Measurements from ENCODE around the gene NAT8.

DNA sequence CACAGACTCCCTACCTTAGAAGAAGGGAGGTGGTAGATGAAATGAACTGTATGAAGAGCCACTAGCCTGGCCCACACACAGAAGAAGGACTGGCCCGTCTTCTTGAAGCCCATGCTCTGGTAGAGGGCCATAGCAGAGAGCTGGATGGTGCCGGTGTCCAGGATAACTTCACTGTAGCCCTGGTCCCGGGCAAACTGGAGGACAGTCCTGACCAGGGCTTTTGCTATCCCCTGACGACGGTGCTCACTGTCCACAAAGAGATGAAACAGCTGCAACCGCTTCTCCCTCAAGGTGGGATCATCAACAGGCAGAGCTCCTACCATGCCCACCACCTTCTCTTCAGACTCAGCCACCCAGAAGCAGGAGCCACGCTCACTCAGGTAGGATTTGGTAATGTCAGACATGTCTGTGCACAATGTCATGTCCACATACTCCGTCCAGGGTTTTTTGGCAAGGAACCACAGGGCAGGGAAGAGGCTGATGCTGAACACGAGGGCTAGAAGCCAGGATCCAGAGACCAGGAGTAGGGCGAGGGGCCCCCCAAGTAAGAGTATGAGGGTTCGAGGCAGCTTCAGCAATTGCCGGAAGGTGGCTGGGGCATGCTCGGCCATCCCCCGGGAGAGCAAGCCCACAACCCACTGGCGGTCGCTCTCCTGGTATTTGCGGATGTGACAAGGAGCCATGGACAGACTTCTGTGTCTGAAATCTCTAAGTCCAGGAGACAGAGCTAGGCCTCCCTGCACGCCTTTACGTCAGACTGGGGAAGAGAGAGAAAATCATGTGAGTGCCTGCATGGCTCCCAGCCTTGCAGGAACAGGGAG lies 1.1 kb downstream of the NAT8 start:
- TF ChIP-seq, protein P1, sequence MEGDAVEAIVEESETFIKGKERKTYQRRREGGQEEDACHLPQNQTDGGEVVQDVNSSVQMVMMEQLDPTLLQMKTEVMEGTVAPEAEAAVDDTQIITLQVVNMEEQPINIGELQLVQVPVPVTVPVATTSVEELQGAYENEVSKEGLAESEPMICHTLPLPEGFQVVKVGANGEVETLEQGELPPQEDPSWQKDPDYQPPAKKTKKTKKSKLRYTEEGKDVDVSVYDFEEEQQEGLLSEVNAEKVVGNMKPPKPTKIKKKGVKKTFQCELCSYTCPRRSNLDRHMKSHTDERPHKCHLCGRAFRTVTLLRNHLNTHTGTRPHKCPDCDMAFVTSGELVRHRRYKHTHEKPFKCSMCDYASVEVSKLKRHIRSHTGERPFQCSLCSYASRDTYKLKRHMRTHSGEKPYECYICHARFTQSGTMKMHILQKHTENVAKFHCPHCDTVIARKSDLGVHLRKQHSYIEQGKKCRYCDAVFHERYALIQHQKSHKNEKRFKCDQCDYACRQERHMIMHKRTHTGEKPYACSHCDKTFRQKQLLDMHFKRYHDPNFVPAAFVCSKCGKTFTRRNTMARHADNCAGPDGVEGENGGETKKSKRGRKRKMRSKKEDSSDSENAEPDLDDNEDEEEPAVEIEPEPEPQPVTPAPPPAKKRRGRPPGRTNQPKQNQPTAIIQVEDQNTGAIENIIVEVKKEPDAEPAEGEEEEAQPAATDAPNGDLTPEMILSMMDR (IDR thresholded peaks at IDR 0.05): no peak
- TF ChIP-seq POLR2A (IDR thresholded peaks at IDR 0.05): no peak

All from right lobe of liver (tissue), 4 donors.